Neutrophil (primary cell): ENCODE results near the gene CFAP65.

Experiments used
- H3K27ac ChIP-seq: fragments of 200-600 bp; sonication (generic); 2 replicates; pipeline ENCODE4 v1.5.1; 2016; ENCODE audit warnings: mild to moderate bottlenecking, moderate library complexity
- H3K27me3 ChIP-seq: fragments of 200-600 bp; sonication (generic); 2 replicates; pipeline ENCODE4 v1.6.0; 2016; ENCODE audit warnings: mild to moderate bottlenecking
- H3K36me3 ChIP-seq: fragments of 200-600 bp; sonication (generic); 2 replicates; pipeline ENCODE4 v1.5.1; 2017
- H3K4me1 ChIP-seq, 2 experiments: fragments of 200-600 bp in 1 of 2; sonication (generic) in 1 of 2; 1 replicate in 1 of 2; 2 replicates in 1 of 2; pipeline versions ENCODE4 v1.5.1 to v1.6.1; 2013 to 2016; ENCODE audit warnings: low read depth in 1 of 2, low read length in 1 of 2, mild to moderate bottlenecking in 1 of 2, moderate library complexity in 1 of 2; ENCODE audit not compliant: control insufficient read depth in 1 of 2, insufficient read depth in 1 of 2
- H3K4me3 ChIP-seq, 2 experiments: fragments of 200-600 bp in 1 of 2; sonication (generic) in 1 of 2; 1 replicate in 1 of 2; 2 replicates in 1 of 2; pipeline ENCODE4 v1.5.1; 2013 to 2016; ENCODE audit warnings: low read depth in 1 of 2, low read length in 1 of 2, mild to moderate bottlenecking in 1 of 2, moderate library complexity in 1 of 2
- H3K9me3 ChIP-seq: fragments of 200-600 bp; sonication (generic); 2 replicates; pipeline ENCODE4 v1.5.1; 2016
- CTCF ChIP-seq: fragments of 200-600 bp; sonication (generic); IDR thresholded peaks from 2 replicates; pipeline ENCODE4 v1.5.1; 2016; ENCODE audit warnings: antibody characterized with exemption

Gene CFAP65

GRCh38 chr2:219037783-219038499 lies 3.4 kb downstream of the CFAP65 start:
- H3K27ac ChIP-seq, result no peak overlapping the region
- H3K4me1 ChIP-seq, result no peaks in the 10 kb centered on the region
- TF ChIP-seq CTCF, result no peak
- peaks cover 100% of the 10 kb centered on the region for H3K27me3 ChIP-seq
- no peak overlapping the region for H3K4me3 ChIP-seq
- no peaks in the 10 kb centered on the region for H3K9me3 ChIP-seq
- no peaks in the 10 kb centered on the region for H3K36me3 ChIP-seq

- Histone ChIP-seq H3K9me3 (no peaks in the 10 kb centered on the region), H3K36me3 (no peaks in the 10 kb centered on the region), H3K27me3 (peaks cover 100% of the 10 kb centered on the region), H3K4me3 (no peak overlapping the region), H3K4me1 (no peaks in the 10 kb centered on the region), H3K27ac (no peak overlapping the region)
- TF ChIP-seq CTCF, result no peak
These were observed 5.4 kb downstream of the CFAP65 start for GRCh38 chr2:219035942-219036341.

GRCh38 chr2:219034823-219035222 lies 6.5 kb downstream of the CFAP65 start:
- H3K36me3 ChIP-seq, result no peaks in the 10 kb centered on the region
- H3K4me1 ChIP-seq, result no peaks in the 10 kb centered on the region
- no peak for TF ChIP-seq CTCF
- no peak overlapping the region for H3K4me3 ChIP-seq
- H3K27me3 ChIP-seq, result peaks cover 99% of the 10 kb centered on the region
- H3K9me3 ChIP-seq, result no peaks in the 10 kb centered on the region
- no peak overlapping the region for H3K27ac ChIP-seq

DNA sequence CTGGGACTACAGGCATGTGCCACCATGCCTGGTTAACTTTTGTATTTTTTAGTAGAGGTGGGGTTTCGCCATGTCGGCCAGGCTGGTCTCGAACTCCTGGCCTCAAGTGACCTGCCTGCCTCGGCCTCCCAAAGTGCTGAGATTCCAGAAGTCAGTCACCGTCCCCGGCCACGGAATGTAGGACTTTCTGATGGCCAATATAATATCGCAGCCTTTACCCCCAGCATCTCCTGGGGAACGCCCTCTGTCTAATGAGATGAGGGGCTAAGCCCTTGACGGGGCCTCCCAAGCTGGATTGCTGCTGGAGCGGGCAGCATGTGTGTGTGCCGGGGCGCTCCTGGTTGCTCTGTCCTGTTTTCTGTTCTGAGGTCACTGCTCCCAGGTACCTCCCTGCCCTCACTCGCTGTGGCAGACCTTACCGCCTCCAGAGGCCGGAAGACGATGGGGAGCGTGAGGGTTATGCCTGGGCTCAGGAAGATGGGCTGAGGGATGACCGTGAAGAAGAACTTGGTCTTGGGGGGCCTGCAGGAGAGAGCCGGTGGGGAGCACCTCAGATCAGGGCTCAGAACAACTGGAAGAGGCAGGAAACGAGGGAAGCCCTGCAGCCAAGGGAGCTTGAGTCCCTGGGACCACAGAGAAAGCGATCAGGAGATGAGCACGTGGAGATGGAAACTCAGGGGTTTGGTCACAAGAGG lies 9.1 kb downstream of the CFAP65 start:
- H3K9me3 ChIP-seq, result no peaks in the 10 kb centered on the region
- no peaks in the 10 kb centered on the region for H3K36me3 ChIP-seq
- TF ChIP-seq CTCF, result no peak
- no peak overlapping the region for H3K27ac ChIP-seq
- no peak overlapping the region for H3K4me3 ChIP-seq
- H3K27me3 ChIP-seq, result peaks cover 86% of the 10 kb centered on the region
- H3K4me1 ChIP-seq, result no peaks in the 10 kb centered on the region

- Histone ChIP-seq H3K27me3 (peaks cover 76% of the 10 kb centered on the region), H3K4me1 (no peaks in the 10 kb centered on the region), H3K27ac (no peak overlapping the region), H3K4me3 (no peak overlapping the region), H3K36me3 (no peaks in the 10 kb centered on the region), H3K9me3 (no peaks in the 10 kb centered on the region)
- TF ChIP-seq CTCF, result no peak
These were observed 10.1 kb downstream of the CFAP65 start for GRCh38 chr2:219031005-219031738.
